Measurements from ENCODE around the gene ADAM33. TPM values are rescaled to one million over a fixed set of nuclear protein-coding genes. Genes with fewer than 3 reads are reported as not detected.

ADAM33 gene
- total RNA-seq, 1 experiment from 2014 or later, result 0.23 TPM

DNA sequence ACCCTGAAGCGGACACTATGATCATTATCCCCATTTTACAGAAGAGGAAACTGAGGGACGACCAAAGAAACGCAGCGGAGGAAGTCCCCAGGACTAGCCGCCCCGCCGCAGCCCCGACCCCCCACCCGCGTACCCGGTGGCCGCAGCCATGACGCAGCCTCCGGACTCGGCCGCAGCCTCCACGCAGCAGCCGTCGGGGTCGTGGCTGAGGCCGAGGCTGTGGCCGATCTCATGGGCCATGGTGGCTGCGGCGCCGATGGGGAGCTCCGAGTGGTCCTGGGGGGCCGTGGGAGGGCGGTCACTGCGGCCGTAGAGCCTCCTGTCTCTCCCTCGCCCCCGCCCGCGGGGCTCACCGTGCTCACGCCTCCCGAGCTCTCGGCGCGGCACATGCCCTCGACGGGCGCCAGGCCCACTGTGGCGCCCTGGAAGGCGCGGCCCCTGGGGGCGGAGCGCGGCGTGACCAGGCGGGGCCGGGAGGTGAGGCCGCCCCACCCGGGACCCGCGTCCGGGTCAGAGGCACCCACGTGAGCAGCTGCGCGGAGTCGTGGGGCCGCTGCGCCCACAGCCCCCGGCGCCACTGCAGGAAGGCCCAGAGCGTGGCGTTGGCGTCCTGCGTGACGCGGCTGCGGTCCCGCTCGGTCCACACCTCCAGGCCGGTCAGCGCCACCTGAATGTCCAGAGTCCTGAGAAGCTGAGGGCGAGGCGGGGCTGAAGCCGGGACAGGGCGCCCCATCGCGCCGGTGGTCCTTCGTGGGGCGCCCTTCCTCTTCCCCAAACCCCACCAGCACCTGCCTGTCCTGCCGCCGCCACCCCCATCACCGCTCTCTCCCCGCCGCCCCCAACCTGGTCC is 8.4 kb downstream of the ADAM33 start:
- Mint-ChIP-seq H3K4me3 (ENCODE audit: unreplicated experiment) (no peak overlapping the region), H3K27ac (ENCODE audit: unreplicated experiment) (no peak overlapping the region), H3K36me3 (ENCODE audit: insufficient read depth, unreplicated experiment) (no peaks in the 10 kb centered on the region), H3K27me3 (ENCODE audit: insufficient read depth, unreplicated experiment) (peaks cover 20% of the 10 kb centered on the region), H3K4me1 (ENCODE audit: low read depth, unreplicated experiment) (no peaks in the 10 kb centered on the region), H3K9me3 (ENCODE audit: unreplicated experiment) (no peaks in the 10 kb centered on the region)
- H3K27me3 ChIP-seq (replicated peaks; ENCODE audit: control insufficient read depth, insufficient read depth, low read length), result peaks cover 3% of the 10 kb centered on the region; the same call in 1 of the 2 replicates
- BruUV-seq (replicated peaks), result no TSS peak
- intact Hi-C loops (cut with micrococcal nuclease; ENCODE audit: unreplicated experiment), result no loop called here
- H3K4me1 ChIP-seq, result no peaks in the 10 kb centered on the region
- no peaks in the 10 kb centered on the region for H3K36me3 ChIP-seq (ENCODE audit: control insufficient read depth, insufficient read depth, low read length)
- ChIA-PET CTCF (interaction anchor here (1.4 to 2.1 kb wide), 3 partner anchors 37 to 95 kb away, joined by 5 to 15 read pairs (median 8); no protein-coding TSS in a partner anchor), POLR2A (no interaction called here)
- no peak overlapping the region for H3K4me3 ChIP-seq (ENCODE audit: low read depth, low read length)
- no peaks in the 10 kb centered on the region for H3K9me3 ChIP-seq
- TF ChIP-seq, protein P1, sequence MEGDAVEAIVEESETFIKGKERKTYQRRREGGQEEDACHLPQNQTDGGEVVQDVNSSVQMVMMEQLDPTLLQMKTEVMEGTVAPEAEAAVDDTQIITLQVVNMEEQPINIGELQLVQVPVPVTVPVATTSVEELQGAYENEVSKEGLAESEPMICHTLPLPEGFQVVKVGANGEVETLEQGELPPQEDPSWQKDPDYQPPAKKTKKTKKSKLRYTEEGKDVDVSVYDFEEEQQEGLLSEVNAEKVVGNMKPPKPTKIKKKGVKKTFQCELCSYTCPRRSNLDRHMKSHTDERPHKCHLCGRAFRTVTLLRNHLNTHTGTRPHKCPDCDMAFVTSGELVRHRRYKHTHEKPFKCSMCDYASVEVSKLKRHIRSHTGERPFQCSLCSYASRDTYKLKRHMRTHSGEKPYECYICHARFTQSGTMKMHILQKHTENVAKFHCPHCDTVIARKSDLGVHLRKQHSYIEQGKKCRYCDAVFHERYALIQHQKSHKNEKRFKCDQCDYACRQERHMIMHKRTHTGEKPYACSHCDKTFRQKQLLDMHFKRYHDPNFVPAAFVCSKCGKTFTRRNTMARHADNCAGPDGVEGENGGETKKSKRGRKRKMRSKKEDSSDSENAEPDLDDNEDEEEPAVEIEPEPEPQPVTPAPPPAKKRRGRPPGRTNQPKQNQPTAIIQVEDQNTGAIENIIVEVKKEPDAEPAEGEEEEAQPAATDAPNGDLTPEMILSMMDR (IDR thresholded peaks at IDR 0.05; ENCODE audit: insufficient read depth in 1 of 2, low read depth in 1 of 2, low read length in 1 of 2, severe bottlenecking in 1 of 2, unreplicated experiment in 1 of 2), result no peak
- DNase-seq, result no peak

GRCh38 chr20:3672547-3673171 is 9.2 kb downstream of the ADAM33 start:
- H3K9me3 ChIP-seq, result no peaks in the 10 kb centered on the region
- no peak overlapping the region for H3K27ac Mint-ChIP-seq (ENCODE audit: unreplicated experiment)
- intact Hi-C loops (cut with micrococcal nuclease; ENCODE audit: unreplicated experiment), result no loop called here
- CTCF ChIA-PET, result no interaction called here
- H3K4me1 Mint-ChIP-seq (ENCODE audit: low read depth, unreplicated experiment), result no peaks in the 10 kb centered on the region
- no peak overlapping the region for H3K4me3 Mint-ChIP-seq (ENCODE audit: unreplicated experiment)
- TF ChIP-seq, protein P1 (IDR thresholded peaks at IDR 0.05; ENCODE audit: insufficient read depth in 1 of 2, low read depth in 1 of 2, low read length in 1 of 2, severe bottlenecking in 1 of 2, unreplicated experiment in 1 of 2), result no peak
- no peak for DNase-seq
- peaks cover 3% of the 10 kb centered on the region; the same call in 1 of the 2 replicates for H3K27me3 ChIP-seq (replicated peaks; ENCODE audit: control insufficient read depth, insufficient read depth, low read length)
- H3K4me3 ChIP-seq (ENCODE audit: low read depth, low read length), result no peak overlapping the region
- no peaks in the 10 kb centered on the region for H3K4me1 ChIP-seq
- POLR2A ChIA-PET, result no interaction called here
- no TSS peak for BruUV-seq (replicated peaks)
- no peaks in the 10 kb centered on the region for H3K36me3 Mint-ChIP-seq (ENCODE audit: insufficient read depth, unreplicated experiment)
- H3K27me3 Mint-ChIP-seq (ENCODE audit: insufficient read depth, unreplicated experiment), result peaks cover 20% of the 10 kb centered on the region
- no peaks in the 10 kb centered on the region for H3K36me3 ChIP-seq (ENCODE audit: control insufficient read depth, insufficient read depth, low read length)
- H3K9me3 Mint-ChIP-seq (ENCODE audit: unreplicated experiment), result no peaks in the 10 kb centered on the region

GRCh38 chr20:3671986-3672546 is 9.7 kb downstream of the ADAM33 start:
- CTCF ChIA-PET, result no interaction called here

More at GRCh38 chr20:3671986-3672546, 9.7 kb downstream of the ADAM33 start:
- Histone ChIP-seq H3K27me3 (replicated peaks; ENCODE audit: control insufficient read depth, insufficient read depth, low read length) (peaks cover 3% of the 10 kb centered on the region; the same call in 1 of the 2 replicates), H3K4me3 (ENCODE audit: low read depth, low read length) (no peak overlapping the region), H3K9me3 (no peaks in the 10 kb centered on the region), H3K4me1 (no peaks in the 10 kb centered on the region), H3K36me3 (ENCODE audit: control insufficient read depth, insufficient read depth, low read length) (no peaks in the 10 kb centered on the region)
- Mint-ChIP-seq H3K9me3 (ENCODE audit: unreplicated experiment) (no peaks in the 10 kb centered on the region), H3K27ac (ENCODE audit: unreplicated experiment) (no peak overlapping the region), H3K36me3 (ENCODE audit: insufficient read depth, unreplicated experiment) (no peaks in the 10 kb centered on the region), H3K27me3 (ENCODE audit: insufficient read depth, unreplicated experiment) (peaks cover 20% of the 10 kb centered on the region), H3K4me1 (ENCODE audit: low read depth, unreplicated experiment) (no peaks in the 10 kb centered on the region), H3K4me3 (ENCODE audit: unreplicated experiment) (no peak overlapping the region)
- intact Hi-C loops (cut with micrococcal nuclease; ENCODE audit: unreplicated experiment), result no loop called here
- POLR2A ChIA-PET, result interaction anchor here (0.5 kb wide), 1 partner anchor 166 kb away, joined by 3 read pairs; no protein-coding TSS in a partner anchor
- DNase-seq, result no peak
- no TSS peak for BruUV-seq (replicated peaks)
- TF ChIP-seq, protein P1 (IDR thresholded peaks at IDR 0.05; ENCODE audit: insufficient read depth in 1 of 2, low read depth in 1 of 2, low read length in 1 of 2, severe bottlenecking in 1 of 2, unreplicated experiment in 1 of 2), result no peak
